HTR-8/SVneo (cell line): ENCODE results near the gene REPS2.
A peak's percentile ranks its signal among the peaks of the same experiment; 100 is the strongest.

Experiments
- DNase-seq: peaks from one replicate; pipeline ENCODE4 v3.0.0; 2011; ENCODE audit warnings: low spot score, mixed read lengths; ENCODE audit not compliant: insufficient read length
- FAIRE-seq: peaks from 2 replicates; lab custom pipeline; 2011; peaks lifted over from hg19 to GRCh38; lab: Jason Lieb, UNC

Gene REPS2

GRCh38 chrX:17072301-17072700, 125.8 kb downstream of the REPS2 start:
- no peak for DNase-seq
- FAIRE-seq = no peak

- FAIRE-seq = no peak
- no peak for DNase-seq
Observed at GRCh38 chrX:17072721-17073230, 126.3 kb downstream of the REPS2 start.

- no peak for DNase-seq
- no peak for FAIRE-seq
Observed at GRCh38 chrX:17075004-17075403, 128.5 kb downstream of the REPS2 start.

- FAIRE-seq = no peak
- DNase-seq = no peak
Observed at GRCh38 chrX:17077361-17077760, 130.9 kb downstream of the REPS2 start.

- FAIRE-seq = no peak
- DNase-seq = no peak
Observed at GRCh38 chrX:17078031-17078720, 131.7 kb downstream of the REPS2 start.

- DNase-seq (no peak), FAIRE-seq (no peak)
Observed at GRCh38 chrX:17081511-17081910, 135.1 kb downstream of the REPS2 start.

GRCh38 chrX:17081968-17082367, 135.5 kb downstream of the REPS2 start:
- no peak for FAIRE-seq
- no peak for DNase-seq

- FAIRE-seq = no peak
- DNase-seq = peak; percentile 42
Observed at GRCh38 chrX:17082831-17083230, 136.4 kb downstream of the REPS2 start.

GRCh38 chrX:17086317-17086716, 139.9 kb downstream of the REPS2 start:
- no peak for DNase-seq

GRCh38 chrX:17095161-17095560, 148.7 kb downstream of the REPS2 start:
- FAIRE-seq = no peak

More at GRCh38 chrX:17086317-17086716, 139.9 kb downstream of the REPS2 start:
- no peak for FAIRE-seq

GRCh38 chrX:17098516-17099247, 152.2 kb downstream of the REPS2 start:
- no peak for DNase-seq
- FAIRE-seq = no peak

More at GRCh38 chrX:17095161-17095560, 148.7 kb downstream of the REPS2 start:
- DNase-seq = no peak

GRCh38 chrX:17104433-17104832, 158.0 kb downstream of the REPS2 start:
- no peak for FAIRE-seq
- DNase-seq = no peak

- DNase-seq (no peak), FAIRE-seq (no peak)
Observed at GRCh38 chrX:17120816-17121215, 174.4 kb downstream of the REPS2 start.

GRCh38 chrX:17154001-17154400, 207.5 kb downstream of the REPS2 start:
- FAIRE-seq = no peak
- DNase-seq = no peak

- FAIRE-seq (no peak), DNase-seq (no peak)
Observed at GRCh38 chrX:17160975-17161374, 214.5 kb downstream of the REPS2 start.

GRCh38 chrX:17161991-17162390, 215.5 kb downstream of the REPS2 start:
- FAIRE-seq = no peak
- no peak for DNase-seq

- no peak for FAIRE-seq
- DNase-seq = no peak
Observed at GRCh38 chrX:17164079-17164478, 217.6 kb downstream of the REPS2 start.

- no peak for FAIRE-seq
Observed at GRCh38 chrX:17164941-17165340, 218.5 kb downstream of the REPS2 start.

GRCh38 chrX:17167915-17168314, 221.5 kb downstream of the REPS2 start:
- no peak for DNase-seq
- FAIRE-seq = no peak

More at GRCh38 chrX:17164941-17165340, 218.5 kb downstream of the REPS2 start:
- no peak for DNase-seq

GRCh38 chrX:17170973-17171372, 224.5 kb downstream of the REPS2 start:
- FAIRE-seq = no peak

GRCh38 chrX:17174671-17175070, 228.2 kb downstream of the REPS2 start:
- no peak for FAIRE-seq
- DNase-seq = no peak

More at GRCh38 chrX:17170973-17171372, 224.5 kb downstream of the REPS2 start:
- DNase-seq = no peak
